NCI-H82 treated with DMSO at 0.1 percent for 48 hours (cell line): ENCODE data around the gene ZNF296.
"Not testable (repeated sequence)": the region's sequence is repeated elsewhere in the genome, so short reads cannot be mapped to it uniquely, and the experiment has no call there.

Source experiments
- DNase-seq: peaks from one replicate; lab custom pipeline; 2025; ENCODE audit not compliant: unreplicated experiment; lab: John Stamatoyannopoulos, UW

Gene ZNF296

GRCh38 chr19:45076029-45076850, at the start of gene ZNF296:
ZNF296 (minus strand) TSS chr19:45076478; CDS start chr19:45076373, 105 bp downstream.
- DNase-seq = peak; percentile 32

- no peak for DNase-seq
These were observed 49.1 kb upstream of the ZNF296 start for GRCh38 chr19:45125360-45125759.

GRCh38 chr19:45124021-45124420, 47.7 kb upstream of the ZNF296 start:
- no peak for DNase-seq

- DNase-seq = peak; percentile 74
These were observed 47.2 kb upstream of the ZNF296 start for GRCh38 chr19:45123440-45123850.

GRCh38 chr19:45122832-45123231, 46.6 kb upstream of the ZNF296 start:
- no peak for DNase-seq

GRCh38 chr19:45121827-45122345, 45.6 kb upstream of the ZNF296 start:
- DNase-seq = no peak

- DNase-seq = no peak
These were observed 43.3 kb upstream of the ZNF296 start for GRCh38 chr19:45119582-45119981.

- DNase-seq = not testable (repeated sequence)
These were observed 42.5 kb upstream of the ZNF296 start for GRCh38 chr19:45118591-45119355.

GRCh38 chr19:45118106-45118505, 41.8 kb upstream of the ZNF296 start:
- no peak for DNase-seq

- DNase-seq = no peak
These were observed 41.4 kb upstream of the ZNF296 start for GRCh38 chr19:45117671-45118070.

GRCh38 chr19:45117167-45117594, 40.9 kb upstream of the ZNF296 start:
- peak; percentile 34 for DNase-seq

GRCh38 chr19:45115809-45116615, 39.7 kb upstream of the ZNF296 start:
- peak; percentile 39 for DNase-seq

- no peak for DNase-seq
These were observed 37.8 kb upstream of the ZNF296 start for GRCh38 chr19:45114116-45114515.

GRCh38 chr19:45113628-45114027, 37.4 kb upstream of the ZNF296 start:
- DNase-seq = no peak

GRCh38 chr19:45112111-45112827, 36.0 kb upstream of the ZNF296 start:
- no peak for DNase-seq

- DNase-seq = no peak
These were observed 34.6 kb upstream of the ZNF296 start for GRCh38 chr19:45110851-45111266.

- DNase-seq = no peak
These were observed 31.4 kb upstream of the ZNF296 start for GRCh38 chr19:45107621-45108150.

- DNase-seq = not testable (repeated sequence)
These were observed 30.1 kb upstream of the ZNF296 start for GRCh38 chr19:45106363-45106762.

- DNase-seq = no peak
These were observed 28.5 kb upstream of the ZNF296 start for GRCh38 chr19:45104658-45105349.
